ENCODE results near the gene CCDC47.

DNA sequence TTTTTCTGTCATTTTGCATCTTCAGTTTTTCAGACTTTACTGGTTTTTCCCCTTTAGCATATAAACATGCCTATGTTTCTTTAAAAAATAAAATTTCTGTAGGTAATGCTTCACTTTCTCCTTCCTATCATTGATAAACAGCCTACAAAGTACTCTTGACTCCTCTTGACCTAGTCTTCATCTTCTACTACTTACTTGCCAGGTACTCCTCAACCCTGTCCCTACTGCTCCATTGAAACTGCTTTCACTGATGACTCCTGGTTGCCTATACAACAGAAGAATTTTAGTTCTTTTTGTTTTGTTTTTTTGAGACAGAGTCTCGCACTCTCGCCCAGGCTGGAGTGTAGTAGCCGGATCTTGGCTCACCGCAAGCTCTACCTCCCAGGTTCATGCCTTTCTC, 7.5 kb upstream of the CCDC47 start:
- TF ChIP-seq, protein P1, sequence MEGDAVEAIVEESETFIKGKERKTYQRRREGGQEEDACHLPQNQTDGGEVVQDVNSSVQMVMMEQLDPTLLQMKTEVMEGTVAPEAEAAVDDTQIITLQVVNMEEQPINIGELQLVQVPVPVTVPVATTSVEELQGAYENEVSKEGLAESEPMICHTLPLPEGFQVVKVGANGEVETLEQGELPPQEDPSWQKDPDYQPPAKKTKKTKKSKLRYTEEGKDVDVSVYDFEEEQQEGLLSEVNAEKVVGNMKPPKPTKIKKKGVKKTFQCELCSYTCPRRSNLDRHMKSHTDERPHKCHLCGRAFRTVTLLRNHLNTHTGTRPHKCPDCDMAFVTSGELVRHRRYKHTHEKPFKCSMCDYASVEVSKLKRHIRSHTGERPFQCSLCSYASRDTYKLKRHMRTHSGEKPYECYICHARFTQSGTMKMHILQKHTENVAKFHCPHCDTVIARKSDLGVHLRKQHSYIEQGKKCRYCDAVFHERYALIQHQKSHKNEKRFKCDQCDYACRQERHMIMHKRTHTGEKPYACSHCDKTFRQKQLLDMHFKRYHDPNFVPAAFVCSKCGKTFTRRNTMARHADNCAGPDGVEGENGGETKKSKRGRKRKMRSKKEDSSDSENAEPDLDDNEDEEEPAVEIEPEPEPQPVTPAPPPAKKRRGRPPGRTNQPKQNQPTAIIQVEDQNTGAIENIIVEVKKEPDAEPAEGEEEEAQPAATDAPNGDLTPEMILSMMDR (IDR thresholded peaks at IDR 0.05) = no peak
- no peak for TF ChIP-seq ZFX (IDR thresholded peaks at IDR 0.05; ENCODE audit: borderline replicate concordance)
